ENCODE measurements around the gene PRKD1.

PRKD1 gene

GRCh38 chr14:29927376-29928116 lies at the start of gene PRKD1:
Gene PRKD1 (minus strand): TSS chr14:29927847.
- DNase-seq, result peak; percentile 57 to 80

GRCh38 chr14:29971101-29971500 lies 43.5 kb upstream of the PRKD1 start:
- no peak for DNase-seq

- no peak for DNase-seq
These were observed 27.4 kb upstream of the PRKD1 start for GRCh38 chr14:29955087-29955486.

GRCh38 chr14:29953501-29953900 lies 25.9 kb upstream of the PRKD1 start:
- no peak for DNase-seq

- no peak for DNase-seq
These were observed 16.4 kb upstream of the PRKD1 start for GRCh38 chr14:29944091-29944490.

- no peak for DNase-seq
These were observed 13.8 kb upstream of the PRKD1 start for GRCh38 chr14:29941401-29941800.

GRCh38 chr14:29940482-29940881 lies 12.8 kb upstream of the PRKD1 start:
- no peak for DNase-seq

GRCh38 chr14:29937116-29937515 lies 9.5 kb upstream of the PRKD1 start:
- no peak for DNase-seq

- no peak for DNase-seq
These were observed 2.6 kb upstream of the PRKD1 start for GRCh38 chr14:29930283-29930682.

GRCh38 chr14:29928117-29928640 lies 532 bp upstream of the PRKD1 start:
- DNase-seq, result no peak

- peak; percentile 46 to 70 for DNase-seq
These were observed 809 bp downstream of the PRKD1 start for GRCh38 chr14:29926701-29927375.

- peak in 1 of 2 experiments; percentile 6 for DNase-seq
These were observed 1.4 kb downstream of the PRKD1 start for GRCh38 chr14:29926228-29926627.

- DNase-seq, result no peak
These were observed 1.9 kb downstream of the PRKD1 start for GRCh38 chr14:29925736-29926135.

- peak; percentile 5 to 13 for DNase-seq
These were observed 2.4 kb downstream of the PRKD1 start for GRCh38 chr14:29925101-29925722.

GRCh38 chr14:29919845-29920244 lies 7.8 kb downstream of the PRKD1 start:
- DNase-seq, result no peak

- DNase-seq, result no peak
These were observed 8.7 kb downstream of the PRKD1 start for GRCh38 chr14:29918981-29919380.

GRCh38 chr14:29913566-29913965 lies 14.1 kb downstream of the PRKD1 start:
- DNase-seq, result no peak

- DNase-seq, result no peak
These were observed 15.8 kb downstream of the PRKD1 start for GRCh38 chr14:29911810-29912209.

- DNase-seq, result no peak
These were observed 18.7 kb downstream of the PRKD1 start for GRCh38 chr14:29908652-29909577.

- DNase-seq, result peak; percentile 8 to 11
These were observed 21.3 kb downstream of the PRKD1 start for GRCh38 chr14:29906256-29906870.

- no peak for DNase-seq
These were observed 22.1 kb downstream of the PRKD1 start for GRCh38 chr14:29905543-29905942.

Measured in SHP77 (cell line).